Measurements from ENCODE around the gene TBC1D14. TPM values are rescaled to one million over a fixed set of nuclear protein-coding genes. Genes with fewer than 3 reads are reported as not detected.

TBC1D14 gene
- total and polyA plus RNA-seq, 10 of the 15 experiments (the other 5 are each of a cell fraction or from before 2014, with no cell fraction given) = 0.87 to 39.3 (median 30.1) TPM

DNA sequence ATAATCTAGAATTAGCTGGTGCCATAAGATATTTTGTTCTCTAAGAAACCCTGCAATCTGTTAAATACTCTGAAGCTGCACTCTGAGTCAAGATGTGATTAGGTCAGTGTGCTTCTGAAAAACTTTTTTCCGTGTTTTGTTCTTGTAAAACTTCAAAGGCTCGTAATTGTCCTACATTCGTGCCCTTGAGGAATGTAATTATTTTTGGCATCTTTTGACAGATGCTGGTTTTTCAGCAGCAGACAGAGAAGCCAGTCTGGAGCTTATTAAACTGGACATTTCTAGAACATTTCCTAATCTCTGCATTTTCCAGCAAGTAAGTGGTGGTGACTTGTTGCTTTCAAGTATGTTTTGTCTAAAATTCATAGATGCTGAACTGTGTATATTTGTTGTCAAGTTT, 96.8 kb downstream of the TBC1D14 start:
- no peaks in the 10 kb centered on the region for H3K9me3 ChIP-seq (replicated peaks; ENCODE audit: control insufficient read depth, insufficient read depth, low read length)
- DNase-seq (ENCODE audit: low read depth, low spot score) (no peak), ATAC-seq (no peak), FAIRE-seq (no peak)
- BruUV-seq (replicated peaks) = no TSS peak
- H3K4me1 ChIP-seq (ENCODE audit: control insufficient read depth, insufficient read depth, low read length) = no peaks in the 10 kb centered on the region
- H3K27ac ChIP-seq (ENCODE audit: control insufficient read depth, insufficient read depth) = no peak overlapping the region
- no peaks in the 10 kb centered on the region for H4K20me1 ChIP-seq (ENCODE audit: control insufficient read depth, insufficient read depth)
- no peak overlapping the region for H3K9ac ChIP-seq (ENCODE audit: control insufficient read depth, insufficient read depth, low read length)
- ChIA-PET RAD21 (ENCODE audit: unreplicated experiment) (no interaction called here), SMC1A (ENCODE audit: uncharacterized antibody, unreplicated experiment) (no interaction called here), POLR2A (no interaction called here), CTCF (no interaction called here)
- in situ Hi-C loops (cut with MboI) (no loop called here), intact Hi-C loops (cut with micrococcal nuclease; ENCODE audit: unreplicated experiment) (no loop called here)
- H3K36me3 ChIP-seq (ENCODE audit: control insufficient read depth in 2 of 2, insufficient read depth in 2 of 2, low read length in 1 of 2) = peaks cover 12 to 26% of the 10 kb centered on the region in 2 experiments
- H3K27me3 ChIP-seq (replicated peaks in 1 of 2; ENCODE audit: control insufficient read depth in 2 of 2, insufficient read depth in 2 of 2, low read length in 1 of 2) = no peaks in the 10 kb centered on the region
- TF ChIP-seq RBBP5 (conservative IDR thresholded peaks at IDR 0.05) = no peak
- TF ChIP-seq HDAC6 (IDR thresholded peaks at IDR 0.05; ENCODE audit: unreplicated experiment) = no peak
- no peak for TF ChIP-seq SREBF1 (IDR thresholded peaks at IDR 0.05; ENCODE audit: low read length)
- TF ChIP-seq MEF2A (IDR thresholded peaks at IDR 0.05; ENCODE audit: insufficient read depth, low read depth, low read length) = no peak
- WGBS (ENCODE audit: insufficient coverage, insufficient replicate concordance, low lambda C conversion rate, missing lambda C conversion rate) = 98% methylated on average over 3 of the region's 3 CpGs
- H3K79me2 ChIP-seq (ENCODE audit: control insufficient read depth, insufficient read depth, low read length) = no peaks in the 10 kb centered on the region
- H2AFZ ChIP-seq (ENCODE audit: control insufficient read depth, low read depth, low read length) = no peak overlapping the region
- no peak overlapping the region for H3K4me2 ChIP-seq (ENCODE audit: control insufficient read depth, insufficient read depth)
- no peak overlapping the region for H3K4me3 ChIP-seq

DNA sequence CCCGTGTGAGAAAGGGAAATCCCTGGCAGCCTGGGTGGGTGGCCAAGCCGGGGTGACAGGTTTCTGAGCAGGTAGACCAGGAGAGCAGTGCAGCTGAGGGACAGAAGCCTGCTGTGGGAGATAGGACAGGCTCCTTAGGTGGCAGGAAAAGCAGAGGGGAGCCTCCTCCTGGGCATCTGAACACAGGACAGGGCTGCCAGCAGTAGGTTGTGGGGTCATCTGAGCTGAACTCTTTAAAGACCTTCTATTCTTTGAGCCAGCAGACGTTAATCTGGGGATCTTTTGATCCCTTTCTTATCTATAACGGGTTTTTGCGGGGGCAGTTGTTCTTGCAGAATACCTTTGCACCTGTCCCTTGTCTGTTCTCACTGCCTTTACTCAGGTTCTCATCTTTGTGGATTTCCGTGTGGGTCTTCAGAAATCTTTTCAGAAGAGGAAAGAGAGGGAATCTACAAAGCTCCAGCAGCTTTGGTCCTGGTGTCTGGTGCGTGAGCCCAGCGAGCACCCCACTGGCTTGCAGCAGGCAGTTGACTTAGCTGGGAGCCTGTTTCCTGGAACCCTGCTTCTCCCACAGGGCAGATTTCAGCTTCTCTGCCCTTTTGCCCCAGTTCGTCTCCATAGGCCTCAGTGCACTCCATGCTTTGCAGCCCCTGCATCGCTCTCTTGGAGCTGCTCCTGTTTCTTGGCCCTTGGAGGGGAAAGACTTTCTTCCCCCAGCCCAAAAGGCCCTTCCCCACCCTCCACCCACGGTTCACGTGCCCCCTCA, 97.7 kb downstream of the TBC1D14 start:
- ChIA-PET POLR2A (no interaction called here), SMC1A (ENCODE audit: uncharacterized antibody, unreplicated experiment) (interaction anchor here (1.0 to 1.3 kb wide), 2 partner anchors 15 to 35 kb away, joined by 3 read pairs; a partner anchor contains a TSS), CTCF (interaction anchor here (0.9 to 1.2 kb wide), 2 partner anchors 33 to 121 kb away, joined by 3 to 4 read pairs; no protein-coding TSS in a partner anchor), RAD21 (ENCODE audit: unreplicated experiment) (interaction anchor here (0.7 to 1.0 kb wide), 2 partner anchors 16 to 121 kb away, joined by 3 read pairs; no protein-coding TSS in a partner anchor)
- Histone ChIP-seq H3K79me2 (ENCODE audit: control insufficient read depth, insufficient read depth, low read length) (no peaks in the 10 kb centered on the region), H3K36me3 (ENCODE audit: control insufficient read depth in 2 of 2, insufficient read depth in 2 of 2, low read length in 1 of 2) (peaks cover 10 to 26% of the 10 kb centered on the region in 2 experiments), H3K4me3 (no peak overlapping the region), H3K9ac (ENCODE audit: control insufficient read depth, insufficient read depth, low read length) (no peak overlapping the region), H3K27me3 (replicated peaks in 1 of 2; ENCODE audit: control insufficient read depth in 2 of 2, insufficient read depth in 2 of 2, low read length in 1 of 2) (no peaks in the 10 kb centered on the region), H4K20me1 (ENCODE audit: control insufficient read depth, insufficient read depth) (no peaks in the 10 kb centered on the region), H3K4me2 (ENCODE audit: control insufficient read depth, insufficient read depth) (no peak overlapping the region), H3K9me3 (replicated peaks; ENCODE audit: control insufficient read depth, insufficient read depth, low read length) (no peaks in the 10 kb centered on the region), H2AFZ (ENCODE audit: control insufficient read depth, low read depth, low read length) (no peak overlapping the region), H3K4me1 (ENCODE audit: control insufficient read depth, insufficient read depth, low read length) (no peaks in the 10 kb centered on the region), H3K27ac (ENCODE audit: control insufficient read depth, insufficient read depth) (no peak overlapping the region; the same call in 1 of the 2 replicates)
- FAIRE-seq = no peak
- intact Hi-C loops (cut with micrococcal nuclease; ENCODE audit: unreplicated experiment) (no loop called here), in situ Hi-C loops (cut with MboI) (no loop called here)
- BruUV-seq (replicated peaks) = no TSS peak
- DNase-seq (ENCODE audit: low read depth, low spot score) = no peak
- 84% methylated on average over 12 of the region's 12 CpGs for WGBS (ENCODE audit: insufficient coverage, insufficient replicate concordance, low lambda C conversion rate, missing lambda C conversion rate)
- ATAC-seq = no peak
- TF ChIP-seq MXI1 (IDR thresholded peaks at IDR 0.05; ENCODE audit: low read depth, low read length) (no peak), JUND (IDR thresholded peaks at IDR 0.05; ENCODE audit: low read depth, low read length) (no peak), CEBPB (IDR thresholded peaks at IDR 0.05; ENCODE audit: borderline replicate concordance in 1 of 2, low read depth in 2 of 2, low read length in 2 of 2) (no peak), WRNIP1 (IDR thresholded peaks at IDR 0.05; ENCODE audit: borderline replicate concordance, low read depth, low read length) (no peak), NFXL1 (IDR thresholded peaks at IDR 0.05; ENCODE audit: borderline replicate concordance) (no peak), MEF2A (IDR thresholded peaks at IDR 0.05; ENCODE audit: insufficient read depth, low read depth, low read length) (no peak)
- TF ChIP-seq, protein P1, sequence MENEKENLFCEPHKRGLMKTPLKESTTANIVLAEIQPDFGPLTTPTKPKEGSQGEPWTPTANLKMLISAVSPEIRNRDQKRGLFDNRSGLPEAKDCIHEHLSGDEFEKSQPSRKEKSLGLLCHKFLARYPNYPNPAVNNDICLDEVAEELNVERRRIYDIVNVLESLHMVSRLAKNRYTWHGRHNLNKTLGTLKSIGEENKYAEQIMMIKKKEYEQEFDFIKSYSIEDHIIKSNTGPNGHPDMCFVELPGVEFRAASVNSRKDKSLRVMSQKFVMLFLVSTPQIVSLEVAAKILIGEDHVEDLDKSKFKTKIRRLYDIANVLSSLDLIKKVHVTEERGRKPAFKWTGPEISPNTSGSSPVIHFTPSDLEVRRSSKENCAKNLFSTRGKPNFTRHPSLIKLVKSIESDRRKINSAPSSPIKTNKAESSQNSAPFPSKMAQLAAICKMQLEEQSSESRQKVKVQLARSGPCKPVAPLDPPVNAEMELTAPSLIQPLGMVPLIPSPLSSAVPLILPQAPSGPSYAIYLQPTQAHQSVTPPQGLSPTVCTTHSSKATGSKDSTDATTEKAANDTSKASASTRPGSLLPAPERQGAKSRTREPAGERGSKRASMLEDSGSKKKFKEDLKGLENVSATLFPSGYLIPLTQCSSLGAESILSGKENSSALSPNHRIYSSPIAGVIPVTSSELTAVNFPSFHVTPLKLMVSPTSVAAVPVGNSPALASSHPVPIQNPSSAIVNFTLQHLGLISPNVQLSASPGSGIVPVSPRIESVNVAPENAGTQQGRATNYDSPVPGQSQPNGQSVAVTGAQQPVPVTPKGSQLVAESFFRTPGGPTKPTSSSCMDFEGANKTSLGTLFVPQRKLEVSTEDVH (IDR thresholded peaks at IDR 0.05; ENCODE audit: low read depth, partially characterized antibody) = no peak
- TF ChIP-seq, protein P2, sequence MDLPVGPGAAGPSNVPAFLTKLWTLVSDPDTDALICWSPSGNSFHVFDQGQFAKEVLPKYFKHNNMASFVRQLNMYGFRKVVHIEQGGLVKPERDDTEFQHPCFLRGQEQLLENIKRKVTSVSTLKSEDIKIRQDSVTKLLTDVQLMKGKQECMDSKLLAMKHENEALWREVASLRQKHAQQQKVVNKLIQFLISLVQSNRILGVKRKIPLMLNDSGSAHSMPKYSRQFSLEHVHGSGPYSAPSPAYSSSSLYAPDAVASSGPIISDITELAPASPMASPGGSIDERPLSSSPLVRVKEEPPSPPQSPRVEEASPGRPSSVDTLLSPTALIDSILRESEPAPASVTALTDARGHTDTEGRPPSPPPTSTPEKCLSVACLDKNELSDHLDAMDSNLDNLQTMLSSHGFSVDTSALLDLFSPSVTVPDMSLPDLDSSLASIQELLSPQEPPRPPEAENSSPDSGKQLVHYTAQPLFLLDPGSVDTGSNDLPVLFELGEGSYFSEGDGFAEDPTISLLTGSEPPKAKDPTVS (IDR thresholded peaks at IDR 0.05; ENCODE audit: low read depth, low read length) = no peak
